HepG2 (cell line): Measurements from ENCODE around the gene TAF5. TPM values are rescaled to one million over a fixed set of nuclear protein-coding genes. Genes with fewer than 3 reads are reported as not detected.
A peak's percentile ranks its signal among the peaks of the same experiment; 100 is the strongest.

Experiments
- CAMTA2 ChIP-seq: sonication (generic); formaldehyde crosslinking; IDR thresholded peaks from 2 replicates; pipeline ENCODE4 v1.4.0; 2020; ENCODE audit warnings: mild to moderate bottlenecking, missing genetic modification reagents, borderline replicate concordance
- CBX5 ChIP-seq: sonication (generic); formaldehyde crosslinking; IDR thresholded peaks from 2 replicates; pipeline ENCODE4 v1.4.0; 2020; ENCODE audit warnings: missing genetic modification reagents, borderline replicate concordance
- CCDC6 ChIP-seq: sonication (generic); formaldehyde crosslinking; IDR thresholded peaks from 2 replicates; pipeline ENCODE4 v1.8.1; 2022; ENCODE audit warnings: mild to moderate bottlenecking, missing genetic modification reagents, moderate library complexity
- EZH2 ChIP-seq: conservative IDR thresholded peaks from 2 replicates; pipeline ENCODE4 v1.6.1; 2012; ENCODE audit warnings: mild to moderate bottlenecking, low read depth, low read length, moderate library complexity
- FOSL1 ChIP-seq: sonication (generic); formaldehyde crosslinking; IDR thresholded peaks from 2 replicates; pipeline ENCODE4 v1.9.0; 2021; ENCODE audit warnings: missing genetic modification reagents, borderline replicate concordance
- GTF3A ChIP-seq: sonication (generic); formaldehyde crosslinking; conservative IDR thresholded peaks from 2 replicates; pipeline ENCODE4 v1.4.0; 2020; ENCODE audit warnings: mild to moderate bottlenecking, missing genetic modification reagents
- JUND ChIP-seq: sonication (generic); formaldehyde crosslinking; IDR thresholded peaks from 2 replicates; pipeline ENCODE4 v1.8.0; 2022; ENCODE audit warnings: mild to moderate bottlenecking, missing genetic modification reagents
- KLF13 ChIP-seq: sonication (generic); formaldehyde crosslinking; IDR thresholded peaks from 2 replicates; pipeline ENCODE4 v1.4.0; 2020; ENCODE audit warnings: mild to moderate bottlenecking, missing genetic modification reagents
- MAFG ChIP-seq: sonication (generic); formaldehyde crosslinking; IDR thresholded peaks from 2 replicates; pipeline ENCODE4 v1.5.1; 2020; ENCODE audit warnings: mild to moderate bottlenecking, missing genetic modification reagents
- MED13 ChIP-seq: sonication (generic); formaldehyde crosslinking; IDR thresholded peaks from 2 replicates; pipeline ENCODE4 v1.5.0; 2020; ENCODE audit warnings: missing genetic modification reagents
- MIER3 ChIP-seq: IDR thresholded peaks from 2 replicates; pipeline ENCODE4 v1.6.1; 2016; ENCODE audit warnings: missing compliant biosample characterization, borderline replicate concordance
- RBAK ChIP-seq: sonication (generic); formaldehyde crosslinking; IDR thresholded peaks from 2 replicates; pipeline ENCODE4 v1.5.1; 2020; ENCODE audit warnings: mild to moderate bottlenecking, missing genetic modification reagents
- REL ChIP-seq: sonication (generic); formaldehyde crosslinking; conservative IDR thresholded peaks from 2 replicates; pipeline ENCODE4 v1.8.0; 2022; ENCODE audit warnings: mild to moderate bottlenecking, missing genetic modification reagents, moderate library complexity
- SAFB2 ChIP-seq: sonication (generic); formaldehyde crosslinking; IDR thresholded peaks from 2 replicates; pipeline ENCODE4 v1.5.1; 2020; ENCODE audit warnings: missing genetic modification reagents, low read depth, mild to moderate bottlenecking, borderline replicate concordance
- SIN3B ChIP-seq: fragments of 150-350 bp; IDR thresholded peaks from 2 replicates; pipeline ENCODE4 v1.6.1; 2014; ENCODE audit warnings: low read length
- SMC3 ChIP-seq: IDR thresholded peaks from 2 replicates; pipeline ENCODE4 v1.6.1; 2011; ENCODE audit warnings: low read length, improper control_type of control experiment
- ZNF382 ChIP-seq: sonication (generic); formaldehyde crosslinking; IDR thresholded peaks from 2 replicates; pipeline ENCODE4 v1.5.0; 2020; ENCODE audit warnings: missing genetic modification reagents, mild to moderate bottlenecking, borderline replicate concordance
- ZNF563 ChIP-seq: sonication (generic); formaldehyde crosslinking; IDR thresholded peaks from 2 replicates; pipeline ENCODE4 v1.8.0; 2022; ENCODE audit warnings: mild to moderate bottlenecking, moderate library complexity, missing genetic modification reagents
- polyA plus RNA-seq, 8 experiments: library from polyadenylated mRNA; depleted of rRNA in 3 of 8; stranded (reverse) in 7 of 8; unstranded in 1 of 8; fragments of >200 nt; fragmentation: Illumina TruSeq in 4 of 8; extraction: Trizol in 4 of 8; gene quantifications; 2 replicates each; pipeline versions ENCODE4 v1.2.1 to v1.2.3, GENCODE V29; 2011 to 2016; ENCODE audit warnings: low read depth in 4 of 8, missing spikeins in 1 of 8, mixed read lengths in 1 of 8; ENCODE audit not compliant: insufficient read depth in 1 of 8
- total RNA-seq, 5 experiments: library from RNA; depleted of rRNA; stranded (reverse); fragments of >200 nt; fragmentation: Illumina TruSeq; extraction: Trizol; gene quantifications; 2 replicates each; pipeline ENCODE4 v1.2.3, GENCODE V29; 2016; ENCODE audit warnings: low read depth in 1 of 5
- TF ChIP-seq, protein P1 (sequence below): sonication (generic); formaldehyde crosslinking; IDR thresholded peaks from 2 replicates; pipeline ENCODE4 v1.4.0; 2020; ENCODE audit warnings: missing genetic modification reagents
- TF ChIP-seq, protein P2 (sequence below): sonication (generic); formaldehyde crosslinking; IDR thresholded peaks from 2 replicates; pipeline ENCODE4 v1.8.1; 2023; ENCODE audit warnings: mild to moderate bottlenecking, moderate library complexity, missing genetic modification reagents
- TF ChIP-seq, protein P3 (sequence below): sonication (generic); formaldehyde crosslinking; IDR thresholded peaks from 2 replicates; pipeline ENCODE4 v1.5.0; 2020; ENCODE audit warnings: missing genetic modification reagents
- TF ChIP-seq, protein P4 (sequence below): IDR thresholded peaks from 2 replicates; pipeline ENCODE4 v1.6.1; 2016; ENCODE audit warnings: missing compliant biosample characterization, missing genetic modification reagents, borderline replicate concordance
- TF ChIP-seq, protein P5 (sequence below): sonication (generic); formaldehyde crosslinking; IDR thresholded peaks from 2 replicates; pipeline ENCODE4 v1.4.0; 2020; ENCODE audit warnings: mild to moderate bottlenecking, missing genetic modification reagents
- TF ChIP-seq, protein P6 (sequence below): sonication (generic); formaldehyde crosslinking; IDR thresholded peaks from 2 replicates; pipeline ENCODE4 v1.4.0; 2020; ENCODE audit warnings: missing genetic modification reagents; ENCODE audit errors: not compliant biosample characterization

Gene TAF5
- total and polyA plus RNA-seq, 2 of the 13 experiments (the other 11 are each of a cell fraction or from before 2014, with no cell fraction given): 3.8 to 8.7 TPM

DNA sequence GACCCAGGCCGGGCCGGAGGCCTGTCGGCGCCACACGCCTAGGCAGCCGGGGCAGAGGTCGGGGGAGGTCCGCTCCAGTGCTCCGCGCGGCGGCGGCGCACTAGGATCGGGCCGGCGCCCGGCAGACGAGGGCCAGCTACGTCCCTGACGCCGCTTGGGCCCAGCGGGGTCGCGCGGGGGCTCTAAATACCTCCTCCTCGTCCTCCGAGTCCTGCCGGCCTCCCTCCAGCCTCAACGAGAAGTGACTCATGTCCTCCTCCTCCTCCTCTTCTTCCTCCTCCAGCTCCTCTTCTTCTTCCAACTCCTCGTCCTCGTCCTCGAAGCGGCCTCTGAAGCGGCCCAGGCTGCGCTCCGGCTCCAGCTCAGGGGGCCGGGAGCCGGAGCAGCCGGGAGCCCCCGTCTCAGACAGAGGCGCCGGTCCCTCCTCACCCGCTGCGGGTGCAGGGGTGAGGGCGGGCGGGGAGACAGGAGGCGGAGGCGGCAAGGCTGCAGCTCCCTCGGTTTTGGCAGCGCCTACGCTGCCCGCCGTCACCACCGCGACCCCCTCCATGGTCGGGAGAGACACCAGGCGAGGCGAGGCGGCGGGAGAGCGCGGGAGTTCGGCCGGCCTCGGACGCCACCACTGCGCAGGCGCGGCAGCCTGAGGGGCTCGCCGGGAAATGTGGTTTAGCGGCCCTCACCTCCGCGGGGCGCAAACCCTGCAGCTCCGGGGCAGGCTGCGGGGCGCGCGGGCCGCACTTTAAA is 17.1 kb upstream of the TAF5 start, which contains the start of gene PCGF6 (continued):
- TF ChIP-seq, protein P1, sequence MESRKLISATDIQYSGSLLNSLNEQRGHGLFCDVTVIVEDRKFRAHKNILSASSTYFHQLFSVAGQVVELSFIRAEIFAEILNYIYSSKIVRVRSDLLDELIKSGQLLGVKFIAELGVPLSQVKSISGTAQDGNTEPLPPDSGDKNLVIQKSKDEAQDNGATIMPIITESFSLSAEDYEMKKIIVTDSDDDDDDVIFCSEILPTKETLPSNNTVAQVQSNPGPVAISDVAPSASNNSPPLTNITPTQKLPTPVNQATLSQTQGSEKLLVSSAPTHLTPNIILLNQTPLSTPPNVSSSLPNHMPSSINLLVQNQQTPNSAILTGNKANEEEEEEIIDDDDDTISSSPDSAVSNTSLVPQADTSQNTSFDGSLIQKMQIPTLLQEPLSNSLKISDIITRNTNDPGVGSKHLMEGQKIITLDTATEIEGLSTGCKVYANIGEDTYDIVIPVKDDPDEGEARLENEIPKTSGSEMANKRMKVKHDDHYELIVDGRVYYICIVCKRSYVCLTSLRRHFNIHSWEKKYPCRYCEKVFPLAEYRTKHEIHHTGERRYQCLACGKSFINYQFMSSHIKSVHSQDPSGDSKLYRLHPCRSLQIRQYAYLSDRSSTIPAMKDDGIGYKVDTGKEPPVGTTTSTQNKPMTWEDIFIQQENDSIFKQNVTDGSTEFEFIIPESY (CRISPR knock-in tag): 0 out of 2 replicates have a peak, but pooled peaks have one; percentile 7
- TF ChIP-seq GTF3A (CRISPR knock-in tag) (no peak), ZNF382 (CRISPR knock-in tag) (no peak), SMC3 (no peak), MIER3 (CRISPR knock-in tag) (no peak), EZH2 (no peak), CBX5 (peak; percentile 59; the same call in 1 of the 2 replicates), FOSL1 (CRISPR knock-in tag) (no peak), SIN3B (no peak), RBAK (CRISPR knock-in tag) (no peak), ZNF563 (CRISPR knock-in tag) (peak; percentile 75), JUND (CRISPR knock-in tag) (no peak), MAFG (CRISPR knock-in tag) (no peak), REL (CRISPR knock-in tag) (no peak), CAMTA2 (0 out of 2 replicates have a peak, but pooled peaks have one; percentile 88), MED13 (CRISPR knock-in tag) (0 out of 2 replicates have a peak, but pooled peaks have one; percentile 31), CCDC6 (no peak), KLF13 (CRISPR knock-in tag) (no peak), SAFB2 (CRISPR knock-in tag) (no peak)
- TF ChIP-seq, protein P2, sequence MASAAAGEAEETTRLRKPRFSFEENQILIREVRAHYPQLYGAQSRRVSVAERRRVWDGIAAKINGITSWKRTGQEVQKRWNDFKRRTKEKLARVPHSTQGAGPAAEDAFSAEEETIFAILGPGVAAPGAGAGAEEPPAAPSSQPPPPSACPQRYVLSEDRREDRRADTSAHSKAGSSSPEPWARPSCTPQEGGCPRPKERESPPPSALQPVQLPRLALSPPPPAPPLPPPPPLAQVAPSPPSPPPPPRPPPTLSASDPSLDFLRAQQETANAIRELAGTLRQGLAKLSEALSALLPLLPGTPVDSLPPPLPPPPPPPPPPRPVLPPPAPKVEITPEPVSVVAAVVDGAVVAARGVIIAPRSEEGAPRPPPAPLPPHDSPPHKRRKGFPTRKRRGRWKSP (CRISPR knock-in tag): peak; percentile 93
- TF ChIP-seq, protein P3, sequence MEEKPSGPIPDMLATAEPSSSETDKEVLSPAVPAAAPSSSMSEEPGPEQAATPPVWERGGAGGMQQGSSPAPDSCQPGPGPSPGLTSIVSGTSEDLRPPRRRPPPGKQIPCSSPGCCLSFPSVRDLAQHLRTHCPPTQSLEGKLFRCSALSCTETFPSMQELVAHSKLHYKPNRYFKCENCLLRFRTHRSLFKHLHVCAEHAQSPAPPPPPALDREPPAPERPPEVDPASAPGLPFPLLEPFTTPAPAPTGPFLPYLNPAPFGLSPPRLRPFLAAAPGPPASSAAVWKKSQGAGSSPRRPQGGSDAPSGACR (CRISPR knock-in tag): no peak; the same call in 1 of the 2 replicates
- TF ChIP-seq, protein P4, sequence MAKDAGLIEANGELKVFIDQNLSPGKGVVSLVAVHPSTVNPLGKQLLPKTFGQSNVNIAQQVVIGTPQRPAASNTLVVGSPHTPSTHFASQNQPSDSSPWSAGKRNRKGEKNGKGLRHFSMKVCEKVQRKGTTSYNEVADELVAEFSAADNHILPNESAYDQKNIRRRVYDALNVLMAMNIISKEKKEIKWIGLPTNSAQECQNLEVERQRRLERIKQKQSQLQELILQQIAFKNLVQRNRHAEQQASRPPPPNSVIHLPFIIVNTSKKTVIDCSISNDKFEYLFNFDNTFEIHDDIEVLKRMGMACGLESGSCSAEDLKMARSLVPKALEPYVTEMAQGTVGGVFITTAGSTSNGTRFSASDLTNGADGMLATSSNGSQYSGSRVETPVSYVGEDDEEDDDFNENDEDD (CRISPR knock-in tag): peak; percentile 95
- TF ChIP-seq, protein P5, sequence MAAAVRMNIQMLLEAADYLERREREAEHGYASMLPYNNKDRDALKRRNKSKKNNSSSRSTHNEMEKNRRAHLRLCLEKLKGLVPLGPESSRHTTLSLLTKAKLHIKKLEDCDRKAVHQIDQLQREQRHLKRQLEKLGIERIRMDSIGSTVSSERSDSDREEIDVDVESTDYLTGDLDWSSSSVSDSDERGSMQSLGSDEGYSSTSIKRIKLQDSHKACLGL (CRISPR knock-in tag): no peak
- TF ChIP-seq, protein P6, sequence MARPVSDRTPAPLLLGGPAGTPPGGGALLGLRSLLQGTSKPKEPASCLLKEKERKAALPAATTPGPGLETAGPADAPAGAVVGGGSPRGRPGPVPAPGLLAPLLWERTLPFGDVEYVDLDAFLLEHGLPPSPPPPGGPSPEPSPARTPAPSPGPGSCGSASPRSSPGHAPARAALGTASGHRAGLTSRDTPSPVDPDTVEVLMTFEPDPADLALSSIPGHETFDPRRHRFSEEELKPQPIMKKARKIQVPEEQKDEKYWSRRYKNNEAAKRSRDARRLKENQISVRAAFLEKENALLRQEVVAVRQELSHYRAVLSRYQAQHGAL (CRISPR knock-in tag): peak; percentile 57
